PFSK-1 (cell line): ENCODE measurements around the gene FAM219A.

Experiments used
- POLR2AphosphoS5 ChIP-seq: IDR thresholded peaks from 2 replicates; pipeline ENCODE4 v1.6.1; 2012; ENCODE audit warnings: low read depth, mild to moderate bottlenecking, control low read depth, low read length, moderate library complexity
- TAF1 ChIP-seq: IDR thresholded peaks from 2 replicates; pipeline ENCODE4 v1.6.1; 2012; ENCODE audit warnings: low read length, control low read depth, borderline replicate concordance; ENCODE audit not compliant: insufficient read depth

GRCh38 chr9:34463901-34464232 lies 5.5 kb upstream of the FAM219A start:
- TF ChIP-seq TAF1 (no peak), POLR2AphosphoS5 (no peak)
